HG02840 (cell line): ENCODE measurements around the gene IER3.

Source experiments
- ATAC-seq: cut with Tn5 transposase; IDR thresholded peaks from one replicate; pipeline ENCODE4 v1.9.1; 2021; ENCODE audit warnings: mild to moderate bottlenecking, moderate library complexity, moderate number of reproducible peaks; ENCODE audit not compliant: unreplicated experiment, low FRiP score

IER3 gene, protein sequence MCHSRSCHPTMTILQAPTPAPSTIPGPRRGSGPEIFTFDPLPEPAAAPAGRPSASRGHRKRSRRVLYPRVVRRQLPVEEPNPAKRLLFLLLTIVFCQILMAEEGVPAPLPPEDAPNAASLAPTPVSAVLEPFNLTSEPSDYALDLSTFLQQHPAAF

DNA sequence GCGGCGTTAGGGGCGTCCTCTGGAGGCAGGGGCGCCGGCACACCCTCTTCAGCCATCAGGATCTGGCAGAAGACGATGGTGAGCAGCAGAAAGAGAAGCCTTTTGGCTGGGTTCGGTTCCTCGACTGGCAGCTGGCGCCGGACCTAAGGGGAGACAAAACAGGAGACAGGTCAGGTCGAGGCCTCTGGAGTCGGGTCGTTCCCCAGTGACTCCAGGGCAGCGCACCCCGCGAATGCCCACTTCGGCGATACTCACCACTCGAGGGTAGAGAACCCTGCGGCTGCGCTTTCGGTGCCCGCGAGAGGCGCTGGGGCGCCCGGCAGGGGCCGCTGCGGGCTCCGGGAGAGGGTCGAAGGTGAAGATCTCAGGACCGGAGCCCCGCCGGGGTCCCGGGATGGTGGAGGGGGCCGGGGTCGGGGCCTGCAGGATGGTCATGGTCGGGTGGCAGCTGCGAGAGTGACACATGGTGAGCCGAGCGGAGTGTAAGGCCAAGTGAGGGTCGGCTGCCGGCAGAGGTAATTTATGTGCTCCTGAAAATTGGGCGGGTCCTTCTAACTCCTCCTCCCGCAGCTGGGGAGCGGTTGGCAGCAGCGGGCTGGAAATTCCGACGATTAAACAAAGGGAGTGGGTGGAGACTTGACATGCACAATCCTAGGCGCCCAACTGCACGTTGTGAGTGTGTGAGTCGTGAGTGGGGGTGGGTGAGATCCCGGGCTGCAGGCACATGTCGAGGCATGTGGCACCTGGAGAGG, at the start of gene IER3:
Gene IER3, minus strand, starts transcription at position 494 of the 752 bp plus-strand sequence. Its CDS starts 29 bp downstream, at position 465.
- ATAC-seq = no peak

DNA sequence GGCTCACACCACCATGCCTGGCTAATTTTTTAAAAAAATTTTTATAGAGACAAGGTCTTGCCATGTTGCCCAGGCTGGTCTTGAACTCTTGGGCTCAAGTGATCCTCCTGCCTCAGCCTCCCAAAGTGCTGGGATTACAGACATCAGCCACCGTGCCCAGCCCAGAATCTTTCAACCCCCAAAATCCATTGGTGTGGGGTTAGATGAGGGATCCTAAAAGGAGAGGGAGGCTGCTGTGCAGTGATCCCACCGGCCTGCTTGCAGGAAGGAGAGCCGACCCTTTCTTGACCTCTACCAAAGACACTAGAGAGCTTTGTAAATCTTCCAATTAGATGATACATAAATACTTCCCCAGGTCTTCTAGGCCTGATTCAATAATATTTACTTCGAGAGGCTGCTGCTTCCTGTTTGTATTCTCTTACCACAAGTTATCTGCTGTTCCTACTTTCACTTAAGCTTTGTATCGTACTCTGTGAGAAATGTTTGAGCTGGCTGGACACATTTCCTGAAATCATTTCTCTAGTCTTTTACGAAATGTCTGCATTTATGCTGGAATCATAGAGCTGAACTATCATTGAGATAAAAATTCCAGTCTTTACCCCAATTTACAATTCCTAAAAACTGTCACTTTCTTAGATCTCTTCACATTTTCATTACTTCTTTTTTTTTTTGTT, 49.3 kb upstream of the IER3 start:
- no peak for ATAC-seq

DNA sequence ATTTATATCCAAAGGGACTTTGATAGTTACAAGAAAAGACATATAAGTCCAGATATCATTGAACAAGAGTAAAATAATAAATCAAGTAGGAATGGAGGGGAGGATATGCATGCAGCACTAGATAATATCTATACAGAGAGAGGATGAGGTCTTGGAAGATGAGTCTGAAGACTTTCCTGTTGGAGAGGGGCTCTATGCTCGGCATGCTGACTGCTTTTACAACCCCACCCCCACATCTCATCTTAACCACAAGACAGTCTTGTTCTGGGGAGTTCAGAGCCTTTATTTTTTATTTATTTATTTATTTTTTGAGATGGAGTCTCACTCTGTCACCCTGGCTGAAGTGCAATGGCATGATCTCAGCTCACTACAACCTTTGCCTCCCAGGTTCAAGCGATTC, 48.4 kb upstream of the IER3 start:
- ATAC-seq = no peak

DNA sequence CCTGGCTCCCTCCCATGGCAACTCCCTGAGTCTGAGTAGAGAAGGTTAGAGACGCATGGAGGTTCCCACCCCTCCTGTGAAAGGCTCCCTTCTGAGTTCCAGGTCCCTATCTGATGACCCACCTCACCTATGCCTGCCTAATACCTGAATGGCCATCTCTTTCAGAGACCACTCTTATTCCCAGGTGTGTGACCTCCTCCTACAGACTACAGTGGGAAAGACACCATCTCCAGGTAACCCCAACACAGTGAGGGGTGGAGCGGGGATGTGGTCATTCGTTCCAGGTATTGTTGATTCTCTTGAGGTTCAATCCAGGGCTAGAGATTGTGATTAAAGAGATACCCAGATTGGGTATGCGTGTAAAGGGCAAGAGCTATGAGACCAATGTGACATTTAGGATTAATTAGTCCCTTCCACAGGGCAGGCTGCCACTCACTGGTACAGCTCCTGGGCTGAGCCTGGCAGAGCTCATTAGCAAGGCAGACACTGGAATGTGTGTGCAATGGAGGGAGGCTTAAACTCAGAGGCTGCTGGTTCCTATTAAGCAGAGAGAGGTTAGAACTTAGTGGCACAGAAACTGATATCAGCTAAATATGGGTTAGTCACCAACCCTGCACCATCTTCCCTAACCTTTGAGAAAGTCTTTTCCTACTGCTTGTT, 46.5 kb upstream of the IER3 start:
- no peak for ATAC-seq

DNA sequence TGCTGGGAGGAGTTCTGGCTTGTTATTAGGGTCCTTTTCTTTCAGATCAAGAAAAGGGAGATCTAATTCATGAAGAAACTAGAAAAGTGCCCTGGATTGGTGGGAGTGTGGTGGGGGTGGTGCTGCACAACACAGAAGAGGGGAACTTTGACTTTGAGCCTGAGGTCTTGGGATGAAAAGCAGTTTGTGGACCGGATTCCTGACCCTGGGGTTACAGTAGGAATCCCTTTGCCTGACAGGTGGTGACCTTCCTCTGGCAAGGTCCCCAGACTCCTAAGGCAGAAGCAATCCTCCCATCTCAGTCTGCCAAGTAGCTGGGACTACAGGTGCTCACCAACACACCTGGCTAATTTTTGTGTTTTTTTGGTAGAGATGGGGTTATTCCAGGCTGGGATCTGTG, 45.3 kb upstream of the IER3 start:
- no peak for ATAC-seq

DNA sequence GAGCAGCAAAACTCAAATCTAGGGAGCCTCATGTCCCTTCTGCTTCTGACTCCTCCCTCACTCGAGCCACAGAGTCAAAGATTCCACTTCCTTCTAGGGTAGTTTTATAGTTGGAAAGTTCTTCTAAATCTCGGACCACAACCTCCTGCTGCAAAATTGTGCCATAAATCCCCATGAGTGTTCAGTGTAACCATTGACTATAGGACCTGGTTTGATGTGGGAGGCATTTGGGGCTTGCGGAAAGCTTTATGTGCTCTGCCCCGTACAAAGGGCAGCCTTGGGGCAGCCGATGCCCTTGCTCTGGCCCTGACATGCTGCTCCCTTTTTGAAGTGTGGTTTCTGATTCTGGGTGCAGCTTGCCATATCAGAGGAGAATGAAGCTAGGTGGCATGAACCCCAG, 43.6 kb upstream of the IER3 start:
- no peak for ATAC-seq

DNA sequence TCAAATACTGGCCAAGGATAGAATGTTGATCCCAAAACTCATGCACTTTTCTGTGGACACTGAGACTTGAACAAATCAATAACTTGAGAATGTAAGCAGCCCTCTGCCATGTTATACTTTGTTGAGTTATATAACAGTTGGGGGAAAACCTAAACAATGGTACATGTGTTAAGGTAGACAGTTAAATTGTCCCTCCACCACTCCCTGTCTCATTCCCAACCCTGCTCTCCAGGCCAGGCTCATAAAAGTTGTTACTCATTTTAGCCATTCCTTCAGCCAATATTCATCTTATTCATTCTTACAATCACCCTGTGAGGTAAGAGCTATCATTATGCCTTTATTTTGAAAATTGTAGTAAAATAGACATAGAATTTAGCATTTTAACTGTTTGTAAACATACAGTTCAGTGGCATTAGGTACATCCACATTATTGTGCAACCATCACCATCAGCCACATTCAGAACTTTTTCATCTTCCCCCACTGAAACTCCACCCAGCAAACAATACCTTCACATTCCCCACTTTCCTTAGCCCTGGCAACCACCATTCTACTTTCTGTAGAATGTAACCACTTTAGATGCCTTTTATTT, 38.2 kb upstream of the IER3 start:
- ATAC-seq = no peak

DNA sequence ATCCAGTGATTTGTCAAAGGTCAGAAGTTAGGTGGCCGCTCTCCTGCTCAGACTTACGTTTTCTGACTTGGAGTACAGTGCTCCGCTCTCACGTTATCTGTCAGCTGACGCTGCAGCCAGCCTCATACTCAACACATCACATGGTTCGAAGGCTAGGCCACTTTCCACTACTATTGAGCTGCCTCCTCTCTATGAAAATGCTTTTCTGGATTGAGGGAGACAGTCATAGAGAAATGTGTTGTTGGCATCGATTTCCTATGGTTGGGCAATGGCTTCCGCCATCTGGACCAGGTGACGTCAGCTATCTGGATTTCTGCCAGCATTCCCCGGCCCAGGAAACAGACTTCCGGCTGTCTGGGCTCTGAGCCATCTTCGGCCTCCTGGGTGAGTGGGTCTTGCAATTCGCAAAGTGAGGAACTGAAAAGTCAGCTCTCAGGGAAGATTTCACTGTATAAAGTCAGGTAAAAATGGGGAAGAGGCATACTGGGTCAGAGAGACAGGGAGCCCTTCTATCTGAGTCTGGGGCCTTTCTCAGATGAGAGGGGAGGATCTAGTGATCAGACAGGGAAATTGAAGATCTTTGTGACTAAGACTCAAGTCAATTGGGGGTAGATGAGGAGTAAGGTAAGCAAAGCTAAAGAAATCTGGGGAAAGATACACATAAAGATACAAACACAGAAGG, 37.5 kb upstream of the IER3 start:
- ATAC-seq = no peak

DNA sequence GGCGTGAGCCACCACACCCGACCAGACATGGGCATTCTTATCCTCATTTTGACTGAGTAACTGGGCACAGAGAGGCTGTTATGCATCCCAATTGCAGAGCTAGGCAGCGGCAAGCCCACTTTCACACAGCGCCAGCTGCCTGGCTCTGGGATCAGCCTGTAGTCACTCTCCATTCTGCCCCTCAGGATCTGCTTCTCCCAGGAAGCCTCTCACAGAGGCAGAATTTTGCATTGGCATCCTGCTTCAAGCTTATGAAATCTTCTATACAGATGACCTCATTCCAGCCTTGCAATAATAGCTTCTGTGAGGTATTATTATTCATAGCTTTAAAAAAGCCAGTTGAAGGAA, 37.0 kb upstream of the IER3 start:
- ATAC-seq = no peak

DNA sequence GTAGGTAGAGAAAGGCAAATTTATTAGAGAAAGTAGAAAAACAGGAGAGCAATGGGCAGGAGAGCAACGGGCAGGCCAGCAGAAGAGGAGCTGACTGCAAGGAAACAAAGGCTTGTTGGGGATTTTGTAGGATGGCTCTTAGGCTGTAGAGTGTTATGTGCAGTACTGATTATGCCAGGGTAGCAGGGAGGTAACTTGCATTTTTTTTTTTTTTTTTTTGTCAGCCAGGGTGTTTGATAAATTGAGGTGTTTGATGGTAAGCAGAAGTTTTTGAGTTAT, 36.2 kb upstream of the IER3 start:
- no peak for ATAC-seq

DNA sequence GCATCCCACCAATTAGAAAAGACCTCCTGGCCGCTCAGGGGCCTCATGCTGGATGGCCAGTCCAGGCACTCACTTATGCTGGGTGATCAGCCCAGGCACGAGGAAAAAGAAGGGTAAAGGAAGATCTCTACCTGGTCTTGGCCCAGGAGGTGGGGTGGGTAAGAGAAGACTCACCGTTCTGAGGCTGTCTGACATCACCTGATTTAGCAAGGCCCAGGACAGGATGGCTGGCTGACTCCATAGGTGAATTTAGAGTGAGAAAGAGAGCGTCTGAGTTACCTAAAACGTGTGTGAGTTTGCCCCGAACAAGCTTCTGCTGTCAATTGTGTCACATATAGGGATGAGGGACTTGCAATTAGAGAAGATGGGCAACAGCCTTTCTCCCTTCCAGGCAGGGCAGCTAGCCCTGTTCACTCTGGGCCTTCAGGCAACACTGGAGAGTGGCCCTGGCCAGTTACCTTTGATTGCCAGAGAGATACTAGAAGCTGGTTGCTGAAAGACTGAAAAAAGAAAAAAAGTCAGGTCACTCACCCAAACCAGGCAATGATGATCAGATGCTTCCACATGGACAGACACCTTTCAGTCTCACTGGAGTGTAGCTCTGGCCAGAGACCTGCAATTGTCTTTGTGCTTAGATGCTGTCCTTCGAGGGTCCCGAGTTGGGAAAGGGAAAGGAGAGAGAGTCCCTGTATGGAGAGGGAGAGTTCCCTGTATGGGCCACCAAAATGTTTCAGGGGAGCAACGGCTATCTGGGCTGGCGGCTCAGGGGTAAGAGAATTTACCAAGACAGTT, 35.7 kb upstream of the IER3 start:
- ATAC-seq = no peak

DNA sequence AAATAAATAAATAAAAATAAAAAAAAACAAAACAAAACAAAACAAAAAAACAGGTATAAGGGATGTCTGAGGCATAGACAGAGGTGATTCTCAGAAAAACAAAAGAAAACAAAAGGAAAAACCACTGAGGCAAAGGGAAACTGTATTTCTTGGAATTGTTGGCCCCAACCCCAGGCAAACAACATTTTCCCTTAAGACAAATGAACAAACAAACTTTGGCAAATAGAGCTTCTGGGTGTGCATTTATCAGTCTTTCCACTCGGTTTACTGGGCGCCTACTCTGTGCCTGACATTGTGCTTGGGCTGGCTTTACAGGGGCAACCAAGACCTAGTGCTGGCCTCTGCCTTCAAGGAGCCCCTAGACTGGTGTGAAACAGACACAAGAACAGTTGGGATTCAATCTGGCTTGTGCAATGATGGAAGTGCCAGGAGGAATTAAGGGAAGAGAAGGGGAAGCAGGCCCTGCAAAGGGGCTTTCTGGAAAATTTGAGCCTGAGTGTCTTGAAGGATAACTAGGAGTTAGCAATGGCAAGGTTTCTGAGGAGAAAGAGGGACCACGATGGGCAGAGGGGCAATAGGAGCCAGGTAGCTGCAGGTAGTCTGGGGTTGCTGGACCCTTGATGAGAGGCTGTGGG, 33.8 kb upstream of the IER3 start:
- no peak for ATAC-seq

DNA sequence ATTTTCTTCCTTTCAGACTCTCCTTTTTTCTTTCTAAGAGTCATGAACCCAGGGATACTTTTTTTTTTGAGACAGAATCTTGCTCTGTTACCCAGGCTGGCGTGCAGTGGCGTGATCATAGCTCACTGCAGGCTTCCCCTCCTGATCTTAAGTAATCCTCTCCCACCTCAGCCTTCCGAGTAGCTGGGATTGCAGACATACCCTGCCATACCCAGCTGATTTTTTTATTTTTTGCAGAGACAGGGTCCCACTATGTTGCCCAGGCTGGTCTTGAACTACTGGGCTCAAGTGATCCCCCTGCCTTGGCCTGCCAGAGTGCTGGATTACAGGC, 32.8 kb upstream of the IER3 start:
- ATAC-seq = no peak

DNA sequence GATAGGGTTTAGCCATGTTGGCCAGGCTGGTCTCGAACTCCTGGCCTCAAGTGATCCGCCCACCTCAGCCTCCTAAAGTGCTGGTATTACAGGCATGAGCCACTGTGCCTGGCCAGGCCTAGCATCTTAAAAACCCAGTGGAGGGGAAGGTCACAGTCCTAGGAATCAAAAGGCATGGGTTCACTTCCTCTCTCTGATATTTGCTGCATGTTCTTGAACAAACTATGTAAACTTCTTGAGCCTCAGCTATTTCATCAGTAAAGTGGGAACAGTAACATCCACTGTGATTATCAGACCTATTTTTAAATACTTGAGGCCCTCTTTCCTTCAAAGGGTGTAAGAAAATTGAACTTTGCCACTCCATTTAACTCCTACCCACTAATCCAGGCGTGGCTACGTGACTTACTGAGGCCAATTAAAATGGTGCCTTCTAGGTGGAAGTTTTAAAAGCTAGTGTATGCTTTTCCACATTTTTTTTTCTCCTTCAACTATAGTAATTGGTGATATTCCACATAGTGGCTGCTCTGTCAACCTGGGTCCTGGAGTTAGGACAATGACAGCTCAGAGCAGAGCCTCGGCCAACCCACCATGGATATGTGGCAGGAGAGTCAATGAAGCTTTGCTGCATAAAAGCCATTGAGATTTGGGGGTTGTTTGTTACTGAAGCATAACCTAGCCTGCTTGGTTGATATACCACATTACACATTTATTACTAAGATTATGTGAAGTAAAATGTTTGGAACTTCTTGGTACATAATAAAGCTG, 32.2 kb upstream of the IER3 start:
- ATAC-seq = no peak

DNA sequence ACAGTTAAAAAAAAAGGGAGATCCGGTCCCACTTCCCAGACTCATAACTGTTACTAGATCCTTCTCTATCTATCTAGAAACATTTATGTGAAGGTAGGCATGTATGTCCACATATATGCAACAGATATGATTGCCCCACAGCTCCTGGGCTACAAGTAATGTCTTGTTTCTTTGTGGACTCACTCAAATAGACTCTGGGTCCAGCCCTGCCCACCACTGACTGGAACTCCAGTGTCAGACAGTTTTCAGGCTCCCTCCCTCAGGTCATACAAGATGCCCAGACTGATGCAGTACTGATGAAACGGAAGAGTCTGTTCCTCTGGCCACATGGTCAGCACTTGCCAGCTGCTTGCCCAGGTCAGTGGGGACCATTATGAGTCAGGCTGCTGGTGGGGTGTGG, 30.8 kb upstream of the IER3 start:
- no peak for ATAC-seq

DNA sequence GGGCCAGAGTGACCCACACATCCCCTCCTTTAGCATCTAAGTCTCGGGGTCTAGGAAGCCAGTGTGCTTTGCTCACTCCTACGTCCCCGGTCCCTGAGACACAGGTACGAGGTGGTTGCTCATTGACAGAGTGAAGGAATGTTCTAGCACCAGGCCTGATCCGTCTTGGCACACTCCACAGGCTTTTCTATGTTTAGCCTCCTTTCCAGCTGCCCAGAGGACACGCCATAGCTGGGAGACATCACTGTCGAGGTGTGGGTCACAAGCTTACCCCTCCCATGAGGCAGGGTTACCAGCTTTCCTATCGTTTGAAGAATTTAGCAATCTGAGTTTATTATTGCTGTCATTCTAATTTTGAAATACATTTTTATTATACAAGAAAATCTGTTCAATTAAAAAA, 30.4 kb upstream of the IER3 start:
- no peak for ATAC-seq

DNA sequence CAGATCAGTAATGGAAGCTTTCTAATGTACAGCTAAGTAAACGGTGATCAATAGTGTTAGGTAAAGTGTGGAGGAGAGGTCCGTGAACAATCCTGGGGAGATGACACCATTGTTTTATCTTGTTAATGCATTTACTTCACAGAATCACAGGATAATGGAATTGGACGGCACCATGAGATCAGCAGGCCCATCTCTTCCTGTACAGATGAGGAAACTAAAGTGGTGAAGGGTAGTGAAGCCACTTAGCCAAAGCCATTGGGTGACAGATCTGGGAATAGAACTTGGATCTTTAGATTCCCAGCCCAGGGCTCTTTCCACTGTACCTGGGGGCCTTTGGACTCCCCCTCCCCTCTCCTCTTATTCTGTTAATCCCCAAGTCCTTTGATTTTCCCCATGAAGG, 26.2 kb upstream of the IER3 start:
- no peak for ATAC-seq

DNA sequence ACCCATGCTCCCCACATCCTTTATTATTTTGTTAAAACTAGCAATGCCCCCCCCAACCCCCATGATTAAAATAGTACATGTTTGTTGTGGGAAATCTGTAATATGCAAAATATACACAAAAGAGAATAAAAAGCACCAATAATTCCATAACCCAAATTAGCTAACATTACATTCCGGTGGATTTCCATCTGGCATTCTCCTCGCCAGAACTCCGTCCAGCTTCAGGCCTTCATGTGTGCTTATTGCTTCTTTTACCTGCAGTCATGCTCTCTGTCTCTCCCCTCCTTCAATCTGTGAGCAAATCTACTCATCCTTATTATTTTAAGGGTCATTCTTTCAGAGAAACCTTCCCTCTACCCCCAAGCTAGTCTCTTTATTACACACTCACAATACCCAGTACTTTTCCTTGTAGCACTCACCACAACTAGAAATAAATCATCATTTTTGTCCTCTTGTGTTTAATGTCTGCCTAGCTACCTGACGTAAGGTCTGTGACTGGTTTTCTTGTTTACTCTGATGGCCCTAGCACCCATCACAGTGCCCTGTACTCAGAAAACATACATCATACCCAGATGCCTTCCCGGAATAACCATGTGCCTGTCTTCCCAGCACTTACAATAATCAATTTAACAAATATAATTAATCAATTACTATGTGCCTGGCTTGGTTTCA, 25.6 kb upstream of the IER3 start:
- no peak for ATAC-seq
